Measurements from ENCODE around the gene C1GALT1C1L.

DNA sequence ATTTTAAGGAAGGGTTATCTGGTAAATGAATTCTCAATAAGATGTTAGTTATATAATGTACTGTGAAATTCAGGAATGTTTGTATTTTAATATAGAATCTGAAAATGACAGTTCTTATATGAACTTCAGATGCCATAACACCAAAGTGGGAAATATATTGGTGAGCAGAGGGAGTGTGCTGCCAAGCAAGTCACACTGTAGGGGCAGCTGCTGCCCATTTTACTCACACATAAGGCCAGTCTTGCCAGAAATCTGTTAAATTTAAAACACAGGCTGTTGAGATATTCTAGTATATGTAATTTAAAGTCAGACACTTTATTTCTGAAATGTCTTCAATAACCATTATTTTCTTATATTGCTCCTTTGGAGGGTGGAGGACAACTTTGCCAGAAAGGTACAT, 34.6 kb upstream of the C1GALT1C1L start:
- TF ChIP-seq CTCF (conservative IDR thresholded peaks at IDR 0.05; ENCODE audit: low read length) = no peak
- TF ChIP-seq EZH2phosphoT487 (IDR thresholded peaks at IDR 0.05; ENCODE audit: borderline replicate concordance) = no peak

Measured in Loucy (cell line).